H1 (cell line): Measurements from ENCODE around the gene PKNOX1. TPM values are rescaled to one million over a fixed set of nuclear protein-coding genes. Genes with fewer than 3 reads are reported as not detected.
"Not testable (repeated sequence)": the region's sequence is repeated elsewhere in the genome, so short reads cannot be mapped to it uniquely, and the experiment has no call there.

Source experiments
- CTCF ChIA-PET: fragments of 300-600 bp; sonication (Branson Sonifier 250); formaldehyde crosslinking; loops from one replicate; lab custom pipeline; 2021; ENCODE audit not compliant: partially characterized antibody; lab: Charles Lee
- POLR2A ChIA-PET: fragments of 300-600 bp; sonication (Branson Sonifier 250); formaldehyde crosslinking; loops from one replicate; lab custom pipeline; 2021; ENCODE audit warnings: inconsistent platforms; ENCODE audit not compliant: partially characterized antibody; lab: Charles Lee
- DNase-seq, 2 experiments: peaks; one replicate each; pipeline versions ENCODE4 v3.0.0 to v3.0.0-alpha.2; 2010 to 2022; ENCODE audit warnings: low spot score in 2 of 2, low read depth in 1 of 2, mixed read lengths in 1 of 2
- FAIRE-seq: peaks from 2 replicates; lab custom pipeline; 2011; peaks lifted over from hg19 to GRCh38; lab: Jason Lieb, UNC
- H2AFZ ChIP-seq: 2 replicates; pipeline ENCODE4 v1.8.1; 2012; ENCODE audit warnings: low read length, inconsistent platforms
- H2AK5ac ChIP-seq: 2 replicates; pipeline ENCODE4 v1.6.1; 2013; ENCODE audit warnings: low read depth, low read length
- H2BK120ac ChIP-seq: replicated peaks from 2 replicates; pipeline ENCODE3; 2013; ENCODE audit warnings: low read depth, low read length, inconsistent platforms
- H2BK12ac ChIP-seq: 2 replicates; pipeline ENCODE4 v1.6.1; 2013; ENCODE audit warnings: low read depth, low read length
- H2BK15ac ChIP-seq: 2 replicates; pipeline ENCODE4 v1.6.1; 2013; ENCODE audit warnings: low read length
- H2BK20ac ChIP-seq: 2 replicates; pipeline ENCODE4 v1.6.1; 2013; ENCODE audit warnings: low read length
- H2BK5ac ChIP-seq: 2 replicates; pipeline ENCODE4 v1.6.1; 2013; ENCODE audit warnings: low read depth, low read length
- H3K14ac ChIP-seq: 2 replicates; pipeline ENCODE4 v1.6.1; 2013; ENCODE audit warnings: inconsistent platforms; ENCODE audit not compliant: insufficient read length
- H3K18ac ChIP-seq: 2 replicates; pipeline ENCODE4 v1.6.1; 2013; ENCODE audit warnings: low read length; ENCODE audit errors: extremely low read depth
- H3K23ac ChIP-seq: 2 replicates; pipeline ENCODE4 v1.6.1; 2013; ENCODE audit warnings: inconsistent platforms; ENCODE audit not compliant: insufficient read length
- H3K23me2 ChIP-seq: 2 replicates; pipeline ENCODE4 v1.6.1; 2013; ENCODE audit warnings: low read depth, low read length
- H3K27ac ChIP-seq: 2 replicates; pipeline ENCODE4 v1.6.1; 2011; ENCODE audit warnings: low read depth, low read length, inconsistent platforms
- H3K27me3 ChIP-seq, 4 experiments: replicated peaks in 1 of 4; 1 replicate in 1 of 4; 2 replicates in 3 of 4; pipeline versions ENCODE4 v1.6.1 to v1.8.1; 2011 to 2013; ENCODE audit warnings: low read length in 3 of 4, mild to moderate bottlenecking in 3 of 4, inconsistent platforms in 2 of 4, mixed read lengths in 2 of 4, moderate library complexity in 1 of 4; ENCODE audit not compliant: control insufficient read depth in 3 of 4, insufficient read depth in 3 of 4; ENCODE audit errors: extremely low read depth in 1 of 4
- H3K36me3 ChIP-seq, 4 experiments: 2 replicates each; pipeline versions ENCODE4 v1.6.1 to v1.8.1; 2011 to 2013; ENCODE audit warnings: mild to moderate bottlenecking in 4 of 4, low read length in 3 of 4, moderate library complexity in 2 of 4, control low read depth in 1 of 4, inconsistent platforms in 1 of 4; ENCODE audit not compliant: insufficient read depth in 4 of 4, control insufficient read depth in 2 of 4
- H3K4ac ChIP-seq: replicated peaks from 2 replicates; pipeline ENCODE3; 2013; ENCODE audit warnings: low read length, low read depth, mixed read lengths, inconsistent platforms; ENCODE audit not compliant: insufficient read length
- H3K4me1 ChIP-seq, 4 experiments: replicated peaks in 1 of 4; 1 replicate in 1 of 4; 2 replicates in 3 of 4; pipeline versions ENCODE4 v1.6.1 to v1.8.1; 2011 to 2013; ENCODE audit warnings: low read length in 3 of 4, inconsistent platforms in 2 of 4, mixed read lengths in 1 of 4; ENCODE audit not compliant: insufficient read depth in 4 of 4, control insufficient read depth in 3 of 4
- H3K4me2 ChIP-seq, 2 experiments: 2 replicates each; pipeline versions ENCODE4 v1.6.1 to v1.8.1; 2011 to 2013; ENCODE audit warnings: low read depth in 2 of 2, low read length in 2 of 2, control low read depth in 1 of 2, inconsistent platforms in 1 of 2, mild to moderate bottlenecking in 1 of 2; ENCODE audit not compliant: insufficient read depth in 1 of 2
- H3K4me3 ChIP-seq, 4 experiments: fragments of 200-600, 300-600 bp in 1 of 4; sonication (generic), shearing (Covaris generic), sonication (Bioruptor Twin) in 1 of 4; 2 replicates each; pipeline versions ENCODE4 v1.5.1 to v1.8.1; 2011 to 2016; ENCODE audit warnings: low read length in 4 of 4, low read depth in 3 of 4, control low read depth in 2 of 4, inconsistent platforms in 2 of 4, mild to moderate bottlenecking in 2 of 4, mixed read lengths in 1 of 4, moderate library complexity in 1 of 4; ENCODE audit not compliant: insufficient read depth in 2 of 4; ENCODE audit errors: extremely low read depth in 1 of 4
- H3K56ac ChIP-seq: replicated peaks from 2 replicates; pipeline ENCODE3; 2013; ENCODE audit warnings: low read depth, mild to moderate bottlenecking, mixed read lengths, low read length, inconsistent platforms; ENCODE audit not compliant: insufficient read length
- H3K79me1 ChIP-seq: 2 replicates; pipeline ENCODE4 v1.6.1; 2013; ENCODE audit warnings: low read depth, low read length, control low read depth
- H3K79me2 ChIP-seq, 2 experiments: 2 replicates each; pipeline versions ENCODE4 v1.6.1 to v1.8.1; 2012 to 2013; ENCODE audit warnings: low read length in 2 of 2, mild to moderate bottlenecking in 2 of 2, inconsistent platforms in 1 of 2; ENCODE audit not compliant: insufficient read depth in 2 of 2, control insufficient read depth in 1 of 2
- H3K9ac ChIP-seq, 4 experiments: replicated peaks in 1 of 4; 1 replicate in 1 of 4; 2 replicates in 3 of 4; pipeline versions ENCODE4 v1.6.1 to v1.8.1; 2011 to 2013; ENCODE audit warnings: low read depth in 3 of 4, low read length in 3 of 4, control low read depth in 2 of 4, mild to moderate bottlenecking in 2 of 4, moderate library complexity in 2 of 4, inconsistent platforms in 1 of 4; ENCODE audit errors: extremely low read depth in 1 of 4
- H3K9me3 ChIP-seq, 2 experiments: 2 replicates each; pipeline versions ENCODE4 v1.6.1 to v1.8.1; 2012 to 2013; ENCODE audit warnings: mild to moderate bottlenecking in 2 of 2, moderate library complexity in 2 of 2, control low read depth in 1 of 2, inconsistent platforms in 1 of 2, low read depth in 1 of 2, low read length in 1 of 2, mixed read lengths in 1 of 2; ENCODE audit not compliant: insufficient read depth in 2 of 2
- H4K20me1 ChIP-seq, 2 experiments: replicated peaks in 1 of 2; 2 replicates each; pipeline versions ENCODE3 to v1.8.1; 2011 to 2013; ENCODE audit warnings: inconsistent platforms in 2 of 2, low read length in 2 of 2, mild to moderate bottlenecking in 1 of 2; ENCODE audit not compliant: insufficient read depth in 2 of 2, control insufficient read depth in 1 of 2
- H4K5ac ChIP-seq: 2 replicates; pipeline ENCODE4 v1.6.1; 2013; ENCODE audit warnings: low read length, low read depth, mixed read lengths, inconsistent platforms; ENCODE audit not compliant: insufficient read length
- H4K8ac ChIP-seq: 2 replicates; pipeline ENCODE4 v1.8.0; 2013; ENCODE audit warnings: mild to moderate bottlenecking, moderate library complexity, low read length, inconsistent platforms; ENCODE audit not compliant: insufficient read depth; ENCODE audit errors: extremely low read depth
- H4K91ac ChIP-seq: replicated peaks from 2 replicates; pipeline ENCODE3; 2013; ENCODE audit warnings: low read length, mixed read lengths, inconsistent platforms; ENCODE audit not compliant: insufficient read length
- WGBS, 2 experiments: shearing (Covaris generic) in 1 of 2; methylation state at CpG; one replicate each; pipeline versions ENCODE4 v1.1.6 to v1.1.7; 2013 to 2015; ENCODE audit warnings: low lambda C conversion rate in 2 of 2, mixed read lengths in 2 of 2, inconsistent platforms in 1 of 2, low coverage in 1 of 2, missing lambda C conversion rate in 1 of 2; ENCODE audit not compliant: insufficient replicate concordance in 2 of 2, insufficient coverage in 1 of 2, insufficient read length in 1 of 2; ENCODE audit errors: extremely low coverage in 1 of 2, missing lambda C conversion rate in 1 of 2; 5-methylcytosine and 5-hydroxymethylcytosine counted together
- polyA plus RNA-seq, 7 experiments: library from polyadenylated mRNA; depleted of rRNA in 3 of 7; stranded (reverse) in 5 of 7; unstranded in 2 of 7; fragments of >200 nt in 5 of 7; fragments of 200-250 nt in 2 of 7; gene quantifications; 1 replicate in 5 of 7; 2 replicates in 1 of 7; 4 replicates in 1 of 7; pipeline versions ENCODE4 v1.2.1 to v1.2.3, GENCODE V29; 2011 to 2013; ENCODE audit warnings: missing spikeins in 2 of 7, mixed read lengths in 2 of 7
- total RNA-seq: library from RNA; stranded (reverse); fragmentation: NEBNext Ultra II Directional; extraction: Animal tissue kit (Norgen Biotek cat#: 25700); gene quantifications from 2 replicates; pipeline ENCODE4 v1.2.1, GENCODE V29; 2021

PKNOX1 gene
- total and polyA plus RNA-seq, 2 of the 8 experiments (the other 6 are each of a cell fraction or from before 2014, with no cell fraction given) = 20.4 to 31.9 TPM

- H3K14ac ChIP-seq, H3K36me3 ChIP-seq, H2BK5ac ChIP-seq, H3K23me2 ChIP-seq, H2AFZ ChIP-seq, H4K91ac ChIP-seq, H4K5ac ChIP-seq, POLR2A ChIA-PET, H3K4me1 ChIP-seq, H4K20me1 ChIP-seq, H3K27me3 ChIP-seq, H4K8ac ChIP-seq, H3K9me3 ChIP-seq, H3K4me3 ChIP-seq, H2BK12ac ChIP-seq, H2BK15ac ChIP-seq, H2AK5ac ChIP-seq, H2BK120ac ChIP-seq, H3K23ac ChIP-seq, FAIRE-seq, H2BK20ac ChIP-seq, CTCF ChIA-PET, H3K27ac ChIP-seq, H3K79me1 ChIP-seq, H3K9ac ChIP-seq, H3K56ac ChIP-seq, H3K18ac ChIP-seq, H3K4ac ChIP-seq, H3K79me2 ChIP-seq, H3K4me2 ChIP-seq: not testable (repeated sequence)
- DNase-seq = peak in 1 of 2 experiments; percentile 36
- WGBS, 2 experiments = 83% methylated on average over 3 of the region's 12 CpGs; no CpG with 5 or more reads in 1 of the 2 experiments
Measured at GRCh38 chr21:43066690-43067089, 92.3 kb downstream of the PKNOX1 start.

- CTCF ChIA-PET = not testable (repeated sequence)
Measured at GRCh38 chr21:43068065-43068464, 93.7 kb downstream of the PKNOX1 start.

More at GRCh38 chr21:43068065-43068464, 93.7 kb downstream of the PKNOX1 start:
- H3K27me3 ChIP-seq, H3K23me2 ChIP-seq, H3K27ac ChIP-seq, H4K20me1 ChIP-seq, H3K79me2 ChIP-seq, H2AFZ ChIP-seq, H3K9me3 ChIP-seq, H3K4me3 ChIP-seq, DNase-seq, H2BK120ac ChIP-seq, H4K91ac ChIP-seq, H3K23ac ChIP-seq, POLR2A ChIA-PET, H2BK5ac ChIP-seq, H3K36me3 ChIP-seq, H2BK15ac ChIP-seq, H3K79me1 ChIP-seq, H2BK12ac ChIP-seq, H3K14ac ChIP-seq, H3K56ac ChIP-seq, H3K4me2 ChIP-seq, H3K4ac ChIP-seq, H3K18ac ChIP-seq, H2BK20ac ChIP-seq, H4K8ac ChIP-seq, FAIRE-seq, H3K9ac ChIP-seq, H3K4me1 ChIP-seq, H4K5ac ChIP-seq, H2AK5ac ChIP-seq: not testable (repeated sequence)
- WGBS, 2 experiments = no CpG with 5 or more reads among the region's 12 CpGs
